Karpas-422 (cell line): ENCODE data around the gene ID2. TPM values are rescaled to one million over a fixed set of nuclear protein-coding genes. Genes with fewer than 3 reads are reported as not detected.

Experiments used
- DNase-seq: peaks from one replicate; pipeline ENCODE4 v3.0.0-alpha.2; 2015
- H2AFZ ChIP-seq: fragments of 200-600 bp; sonication (generic); 2 replicates; pipeline ENCODE4 v1.6.1; 2014; ENCODE audit warnings: antibody characterized with exemption, low read length, mixed read lengths
- H3K27ac ChIP-seq: fragments of 200-600 bp; sonication (generic); 2 replicates; pipeline ENCODE4 v1.5.1; 2014; ENCODE audit warnings: mild to moderate bottlenecking, low read length, moderate library complexity
- H3K27me3 ChIP-seq: fragments of 200-600 bp; sonication (generic); 2 replicates; pipeline ENCODE4 v1.6.1; 2014; ENCODE audit warnings: low read length, mixed read lengths
- H3K36me3 ChIP-seq: fragments of 200-600 bp; sonication (generic); 2 replicates; pipeline ENCODE4 v1.6.1; 2014; ENCODE audit warnings: low read length, mixed read lengths; ENCODE audit not compliant: insufficient read depth
- H3K4me1 ChIP-seq: fragments of 200-600 bp; sonication (generic); 2 replicates; pipeline ENCODE4 v1.6.1; 2014; ENCODE audit warnings: mild to moderate bottlenecking, low read length, mixed read lengths
- H3K4me2 ChIP-seq: fragments of 200-600 bp; sonication (generic); 2 replicates; pipeline ENCODE4 v1.6.1; 2014; ENCODE audit warnings: low read length, low read depth, mild to moderate bottlenecking; ENCODE audit not compliant: poor library complexity, severe bottlenecking
- H3K4me3 ChIP-seq: fragments of 200-600 bp; sonication (generic); 2 replicates; pipeline ENCODE4 v1.5.1; 2014; ENCODE audit warnings: mild to moderate bottlenecking, antibody characterized with exemption, low read length, mixed read lengths
- H3K79me2 ChIP-seq: fragments of 200-600 bp; sonication (generic); 2 replicates; pipeline ENCODE4 v1.6.1; 2014; ENCODE audit warnings: mild to moderate bottlenecking, low read length, mixed read lengths
- H3K9ac ChIP-seq: fragments of 200-600 bp; sonication (generic); 2 replicates; pipeline ENCODE4 v1.6.0; 2014; ENCODE audit warnings: low read length
- H3K9me2 ChIP-seq: fragments of 200-600 bp; sonication (generic), shearing (Covaris generic); replicated peaks from 2 replicates; pipeline ENCODE4 v1.6.0; 2014; ENCODE audit warnings: mild to moderate bottlenecking, low read length, moderate library complexity; ENCODE audit not compliant: insufficient read depth
- H3K9me3 ChIP-seq: fragments of 300-700, 200-600 bp; sonication (generic); 2 replicates; pipeline ENCODE4 v1.6.1; 2014; ENCODE audit warnings: low read length, mixed read lengths
- H4K20me1 ChIP-seq: fragments of 200-600 bp; sonication (generic); 2 replicates; pipeline ENCODE4 v1.6.1; 2014; ENCODE audit warnings: mild to moderate bottlenecking, antibody characterized with exemption, low read length, low read depth; ENCODE audit not compliant: insufficient read depth
- total RNA-seq: library from RNA; depleted of rRNA; stranded (reverse); fragments of >200 nt; shearing (Covaris generic); gene quantifications from 2 replicates; pipeline ENCODE4 v1.2.3, GENCODE V29; 2014; ENCODE audit warnings: low replicate concordance

Gene ID2
- total RNA-seq, 1 experiment from 2014 or later: 33.9 TPM

- H3K4me2 ChIP-seq: no peak overlapping the region
Measured at GRCh38 chr2:8659735-8660492, 21.9 kb upstream of the ID2 start.

GRCh38 chr2:8661235-8661634 is 20.6 kb upstream of the ID2 start:
- Histone ChIP-seq H3K4me2 (no peak overlapping the region), H4K20me1 (no peaks in the 10 kb centered on the region), H3K4me1 (no peaks in the 10 kb centered on the region), H3K4me3 (no peak overlapping the region), H3K27me3 (no peaks in the 10 kb centered on the region), H3K9ac (no peak overlapping the region), H3K9me2 (no peaks in the 10 kb centered on the region), H2AFZ (no peak overlapping the region), H3K27ac (no peak overlapping the region), H3K36me3 (no peaks in the 10 kb centered on the region), H3K9me3 (no peaks in the 10 kb centered on the region), H3K79me2 (no peaks in the 10 kb centered on the region)
- DNase-seq: no peak

More at GRCh38 chr2:8659735-8660492, 21.9 kb upstream of the ID2 start:
- no peaks in the 10 kb centered on the region for H3K4me1 ChIP-seq
- H3K9me2 ChIP-seq: no peaks in the 10 kb centered on the region
- H4K20me1 ChIP-seq: no peaks in the 10 kb centered on the region
- no peak overlapping the region for H2AFZ ChIP-seq
- no peak for DNase-seq
- H3K4me3 ChIP-seq: no peak overlapping the region
- H3K9me3 ChIP-seq: no peaks in the 10 kb centered on the region
- H3K27ac ChIP-seq: no peak overlapping the region
- no peaks in the 10 kb centered on the region for H3K27me3 ChIP-seq
- H3K36me3 ChIP-seq: no peaks in the 10 kb centered on the region
- H3K9ac ChIP-seq: no peak overlapping the region
- H3K79me2 ChIP-seq: no peaks in the 10 kb centered on the region

DNA sequence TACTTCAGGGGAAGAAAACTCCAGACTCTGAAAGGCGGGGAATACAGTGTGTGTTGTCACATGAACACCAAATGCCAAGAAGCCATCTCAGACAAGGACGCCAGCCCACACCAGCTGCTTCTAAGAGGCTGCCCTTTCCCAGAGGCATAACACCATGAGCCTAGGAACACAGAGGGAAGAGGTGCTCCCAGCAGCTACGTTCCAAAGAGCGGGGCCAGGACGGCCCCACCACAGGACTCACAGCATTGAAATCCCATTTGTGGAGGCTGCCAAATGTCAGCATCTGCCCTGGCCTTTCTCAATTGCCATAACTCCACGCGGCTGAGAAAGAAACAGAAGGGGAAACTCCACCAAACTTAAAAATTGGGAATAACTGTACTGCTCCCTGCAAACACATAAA is 20.1 kb upstream of the ID2 start:
- Histone ChIP-seq H3K4me1 (no peaks in the 10 kb centered on the region), H3K9me2 (no peaks in the 10 kb centered on the region), H2AFZ (no peak overlapping the region), H3K9ac (no peak overlapping the region), H4K20me1 (no peaks in the 10 kb centered on the region), H3K27ac (no peak overlapping the region), H3K4me2 (no peak overlapping the region), H3K4me3 (no peak overlapping the region), H3K79me2 (no peaks in the 10 kb centered on the region), H3K9me3 (no peaks in the 10 kb centered on the region), H3K27me3 (no peaks in the 10 kb centered on the region), H3K36me3 (no peaks in the 10 kb centered on the region)
- no peak for DNase-seq

- Histone ChIP-seq H2AFZ (no peak overlapping the region), H3K4me2 (no peak overlapping the region), H3K4me1 (no peaks in the 10 kb centered on the region), H3K9me2 (no peaks in the 10 kb centered on the region), H3K9ac (no peak overlapping the region), H3K79me2 (no peaks in the 10 kb centered on the region), H3K27ac (no peak overlapping the region), H4K20me1 (no peaks in the 10 kb centered on the region), H3K9me3 (no peaks in the 10 kb centered on the region), H3K36me3 (no peaks in the 10 kb centered on the region), H3K27me3 (no peaks in the 10 kb centered on the region), H3K4me3 (no peak overlapping the region)
- DNase-seq: no peak
Measured at GRCh38 chr2:8662239-8662879, 19.5 kb upstream of the ID2 start.

DNA sequence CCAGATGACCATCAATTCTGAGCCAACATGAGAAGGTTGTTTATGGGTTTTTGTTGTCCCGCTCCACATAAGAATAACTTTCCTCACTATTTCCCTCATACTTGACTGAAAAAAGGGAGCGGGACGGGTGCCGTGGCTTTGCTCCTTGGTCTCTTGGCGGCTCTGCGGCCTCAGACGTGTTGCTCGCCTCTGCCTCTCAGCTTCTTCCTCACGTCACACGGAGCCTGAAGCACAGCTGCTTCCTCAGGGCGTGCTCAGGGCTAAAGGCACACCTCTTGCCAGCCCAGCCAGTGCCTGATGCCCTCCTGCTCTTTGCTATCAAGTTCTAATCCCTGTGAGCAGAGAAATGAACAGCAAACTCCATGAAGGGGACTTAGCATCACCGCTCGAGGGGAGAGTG is 17.9 kb upstream of the ID2 start:
- no peak overlapping the region for H3K27ac ChIP-seq
- peak; percentile 44 for DNase-seq
- no peak overlapping the region for H3K9ac ChIP-seq
- H2AFZ ChIP-seq: no peak overlapping the region
- no peak overlapping the region for H3K4me3 ChIP-seq
- no peaks in the 10 kb centered on the region for H3K36me3 ChIP-seq
- H3K4me1 ChIP-seq: no peaks in the 10 kb centered on the region
- no peaks in the 10 kb centered on the region; the same call in 1 of the 2 replicates for H3K9me2 ChIP-seq
- H3K4me2 ChIP-seq: no peak overlapping the region
- no peaks in the 10 kb centered on the region for H3K9me3 ChIP-seq
- no peaks in the 10 kb centered on the region for H4K20me1 ChIP-seq
- H3K27me3 ChIP-seq: no peaks in the 10 kb centered on the region
- H3K79me2 ChIP-seq: no peaks in the 10 kb centered on the region

DNA sequence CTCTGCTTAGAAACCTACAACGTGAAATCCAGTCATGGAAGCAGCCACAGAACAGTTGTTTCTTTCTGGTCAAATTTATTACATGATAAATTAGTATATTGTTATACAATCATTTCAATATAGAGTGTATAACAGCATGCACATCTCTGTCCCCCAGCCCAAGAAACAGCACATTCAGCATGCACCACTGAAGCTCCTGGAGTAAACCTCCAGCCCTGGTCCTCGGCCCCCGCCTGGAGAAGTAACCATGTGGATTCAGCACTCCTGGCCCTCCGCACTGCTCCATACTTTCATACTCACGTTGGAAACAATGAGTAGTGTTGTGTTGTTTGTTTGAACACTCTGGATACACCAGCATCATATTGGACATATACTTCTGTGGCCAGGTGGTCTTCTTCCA is 15.3 kb upstream of the ID2 start:
- Histone ChIP-seq H3K36me3 (no peaks in the 10 kb centered on the region), H3K27me3 (no peaks in the 10 kb centered on the region), H3K9me3 (no peaks in the 10 kb centered on the region), H2AFZ (no peak overlapping the region), H3K4me2 (no peak overlapping the region), H3K4me1 (no peaks in the 10 kb centered on the region), H3K27ac (no peak overlapping the region), H3K79me2 (no peaks in the 10 kb centered on the region), H3K9ac (no peak overlapping the region), H3K4me3 (no peak overlapping the region), H3K9me2 (no peaks in the 10 kb centered on the region; the same call in 1 of the 2 replicates), H4K20me1 (no peaks in the 10 kb centered on the region)
- no peak for DNase-seq

- Histone ChIP-seq H3K4me2 (no peak overlapping the region), H3K9me3 (no peaks in the 10 kb centered on the region), H3K36me3 (no peaks in the 10 kb centered on the region), H2AFZ (no peak overlapping the region), H3K79me2 (no peaks in the 10 kb centered on the region), H3K4me1 (no peaks in the 10 kb centered on the region), H3K27ac (no peak overlapping the region), H3K9me2 (no peaks in the 10 kb centered on the region; the same call in 1 of the 2 replicates), H4K20me1 (no peaks in the 10 kb centered on the region), H3K4me3 (no peak overlapping the region), H3K9ac (no peak overlapping the region), H3K27me3 (no peaks in the 10 kb centered on the region)
- no peak for DNase-seq
Measured at GRCh38 chr2:8667896-8668512, 13.9 kb upstream of the ID2 start.

DNA sequence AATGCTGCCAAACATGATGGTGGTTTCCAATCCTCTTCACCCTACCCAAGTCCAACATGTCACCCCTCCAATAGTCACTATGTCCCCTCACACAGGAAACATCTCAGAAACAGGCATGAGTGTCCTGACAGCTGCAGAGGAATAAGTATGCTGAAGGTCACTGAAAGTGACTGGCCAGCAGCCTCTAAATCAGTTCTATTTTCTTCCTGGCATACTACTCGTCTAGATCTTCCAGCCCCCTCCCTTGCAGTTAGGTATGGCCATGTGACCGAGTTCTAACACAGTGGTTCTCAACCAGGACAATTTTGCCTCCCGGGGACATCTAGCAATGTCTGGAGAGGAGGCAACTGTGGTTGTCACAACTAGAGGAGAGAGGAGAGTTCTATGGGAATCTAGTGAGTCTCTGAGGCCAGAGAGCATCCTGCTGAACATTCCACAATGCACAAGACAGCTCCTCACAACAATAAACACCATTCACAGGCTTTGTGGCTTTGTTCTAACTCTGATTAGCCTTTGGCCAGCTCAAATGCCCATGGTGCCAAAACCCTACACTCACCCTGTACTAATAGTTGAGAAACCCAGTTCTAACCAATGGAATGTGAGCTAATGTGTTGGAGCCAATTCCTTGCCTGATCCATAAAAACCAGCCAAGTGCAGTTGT is 12.6 kb upstream of the ID2 start:
- H3K27me3 ChIP-seq: no peaks in the 10 kb centered on the region
- H3K27ac ChIP-seq: no peak overlapping the region
- DNase-seq: no peak
- no peaks in the 10 kb centered on the region; the same call in 1 of the 2 replicates for H3K9me2 ChIP-seq
- no peaks in the 10 kb centered on the region for H3K36me3 ChIP-seq
- H3K9ac ChIP-seq: no peak overlapping the region
- H3K79me2 ChIP-seq: no peaks in the 10 kb centered on the region
- H2AFZ ChIP-seq: no peak overlapping the region
- H3K9me3 ChIP-seq: no peaks in the 10 kb centered on the region
- H3K4me2 ChIP-seq: no peak overlapping the region
- H3K4me1 ChIP-seq: no peaks in the 10 kb centered on the region
- H3K4me3 ChIP-seq: no peak overlapping the region
- no peaks in the 10 kb centered on the region for H4K20me1 ChIP-seq
